GM19043 (cell line): ENCODE results near the gene ZAP70.

Experiments used
- ATAC-seq: cut with Tn5 transposase; IDR thresholded peaks from one replicate; pipeline ENCODE4 v1.9.1; 2021; ENCODE audit warnings: low read depth; ENCODE audit not compliant: unreplicated experiment

ZAP70 gene

DNA sequence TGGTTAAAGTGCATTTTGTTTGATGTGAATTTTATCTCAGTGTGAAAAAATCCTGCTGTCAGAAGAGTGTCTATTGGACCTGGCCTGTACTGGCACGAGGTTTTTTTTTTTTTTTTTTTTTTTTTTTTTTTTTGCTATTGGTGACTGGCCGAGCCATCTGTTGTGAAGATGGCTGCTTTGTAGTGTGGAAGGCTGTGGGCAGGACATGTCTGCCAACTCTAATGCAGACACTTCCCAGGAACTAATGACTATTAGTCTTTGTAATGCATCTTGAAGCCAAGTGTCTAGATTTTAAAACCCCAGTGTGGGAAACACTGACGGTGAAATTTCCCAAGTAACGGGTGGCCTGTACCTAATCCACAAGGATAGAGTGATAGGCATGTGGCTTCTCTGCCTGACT, 34.3 kb downstream of the ZAP70 start:
- ATAC-seq, result no peak

- no peak for ATAC-seq
Measured at GRCh38 chr2:97749581-97749980, 36.2 kb downstream of the ZAP70 start.

- no peak for ATAC-seq
Measured at GRCh38 chr2:97750017-97750416, 36.6 kb downstream of the ZAP70 start.

GRCh38 chr2:97751752-97752151, 38.4 kb downstream of the ZAP70 start:
- ATAC-seq, result no peak

- no peak for ATAC-seq
Measured at GRCh38 chr2:97752342-97753334, 39.3 kb downstream of the ZAP70 start.

GRCh38 chr2:97754690-97755346, 41.4 kb downstream of the ZAP70 start:
- no peak for ATAC-seq

DNA sequence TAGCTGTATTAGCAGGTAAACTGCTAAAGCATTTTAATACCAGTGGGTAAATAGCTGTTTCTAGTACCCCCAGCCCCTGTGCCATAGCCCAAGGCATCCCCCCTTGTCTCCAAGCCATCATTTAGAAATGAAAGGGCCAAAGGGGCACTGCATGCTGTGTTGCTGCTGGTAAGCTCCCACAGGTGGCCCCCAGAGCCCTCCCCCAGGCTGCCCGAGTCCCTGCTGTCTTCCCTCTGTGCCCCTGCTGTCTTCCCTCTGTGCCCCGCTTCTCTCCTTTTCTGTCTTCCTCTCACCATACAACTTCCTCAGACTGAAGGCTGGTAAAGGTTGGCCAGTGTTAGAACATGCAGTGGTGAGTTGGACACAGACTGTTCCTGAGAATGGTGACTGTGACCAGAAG, 42.1 kb downstream of the ZAP70 start:
- no peak for ATAC-seq

GRCh38 chr2:97757062-97757461, 43.7 kb downstream of the ZAP70 start:
- no peak for ATAC-seq

DNA sequence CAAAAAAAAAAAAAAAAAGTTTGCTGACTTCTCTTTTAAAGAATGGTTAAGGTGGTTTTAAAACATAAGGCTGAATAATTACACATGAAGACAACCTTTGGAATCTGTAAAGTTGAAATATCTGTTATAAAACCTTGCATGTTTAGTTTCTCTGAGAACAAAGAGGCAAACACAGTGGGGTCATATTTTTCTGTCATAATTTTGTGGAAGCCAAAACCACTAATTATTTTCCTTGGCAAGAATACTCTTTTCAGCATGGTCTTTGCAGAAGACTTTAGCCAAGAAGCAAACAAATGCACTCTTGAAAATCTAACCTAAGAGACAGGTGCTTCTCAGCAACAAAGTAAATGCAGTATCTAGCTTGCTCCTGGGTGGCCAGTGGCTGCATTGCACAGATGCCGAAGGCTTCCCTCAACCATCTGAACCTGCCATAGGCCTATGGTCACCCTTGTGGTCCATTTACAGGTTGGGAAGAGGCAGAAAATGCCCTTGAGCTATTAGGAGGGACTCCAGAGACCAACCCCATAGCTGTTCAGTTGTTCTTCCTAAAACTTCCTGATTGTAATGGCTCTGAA, 44.8 kb downstream of the ZAP70 start:
- no peak for ATAC-seq

DNA sequence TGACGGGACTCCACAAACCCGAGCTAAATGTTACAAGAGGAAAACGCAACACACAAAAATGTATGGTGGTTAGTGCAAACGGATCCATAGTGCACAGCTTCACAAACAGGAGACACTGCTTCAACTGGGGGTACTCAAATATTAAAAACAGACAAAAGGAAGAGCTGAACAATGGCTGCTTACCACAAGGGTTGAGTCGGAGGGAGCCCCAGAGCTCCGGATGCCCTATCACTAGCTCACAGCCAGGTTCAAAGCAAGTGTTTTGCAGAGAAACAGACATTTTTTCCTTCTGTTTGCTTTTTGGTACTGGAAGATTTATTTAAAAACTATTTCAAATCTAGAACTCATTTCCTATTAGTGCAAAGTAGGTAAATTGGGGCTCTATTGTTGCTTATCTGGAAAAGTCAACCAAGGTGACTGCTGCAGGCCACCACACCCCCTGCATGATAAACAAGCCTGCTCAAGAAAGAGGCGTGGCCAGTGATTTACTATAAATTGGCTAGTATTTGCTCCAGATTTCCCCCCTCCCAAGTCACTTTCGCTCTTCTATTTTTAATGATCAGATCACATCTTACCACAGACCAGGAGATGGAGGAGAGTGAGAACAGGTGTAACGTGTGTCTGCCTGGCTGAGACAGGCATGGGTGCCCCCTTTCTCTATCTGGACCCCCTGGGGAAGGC, 46.5 kb downstream of the ZAP70 start:
- ATAC-seq, result no peak

DNA sequence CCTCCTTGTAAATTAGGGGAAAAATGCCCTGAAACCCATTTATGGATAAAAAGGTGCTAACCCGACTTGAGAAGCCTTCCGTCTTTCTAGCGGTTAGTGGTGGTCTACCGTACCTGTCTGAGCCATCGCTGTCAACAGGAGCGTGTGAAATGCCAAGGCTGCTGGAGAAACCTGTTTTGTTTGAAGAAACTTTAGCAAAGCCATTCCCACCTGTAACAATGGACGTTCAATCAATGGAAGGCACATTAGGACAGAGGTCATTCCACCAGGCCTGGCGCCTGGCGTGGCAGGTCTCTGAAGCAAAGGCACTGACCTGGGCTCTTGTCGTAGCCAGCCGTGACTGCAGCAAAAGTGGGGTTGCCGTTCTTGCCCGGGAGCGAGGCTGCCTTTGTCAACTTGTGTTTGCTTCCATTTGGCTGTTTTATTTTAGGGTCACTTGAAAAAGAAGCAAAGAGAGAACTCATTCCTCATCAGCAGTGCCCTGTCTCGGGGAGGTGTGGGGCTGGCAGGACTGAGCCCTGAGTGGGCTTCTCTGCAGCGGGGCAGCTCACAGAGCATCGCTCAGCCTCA, 47.2 kb downstream of the ZAP70 start:
- no peak for ATAC-seq

DNA sequence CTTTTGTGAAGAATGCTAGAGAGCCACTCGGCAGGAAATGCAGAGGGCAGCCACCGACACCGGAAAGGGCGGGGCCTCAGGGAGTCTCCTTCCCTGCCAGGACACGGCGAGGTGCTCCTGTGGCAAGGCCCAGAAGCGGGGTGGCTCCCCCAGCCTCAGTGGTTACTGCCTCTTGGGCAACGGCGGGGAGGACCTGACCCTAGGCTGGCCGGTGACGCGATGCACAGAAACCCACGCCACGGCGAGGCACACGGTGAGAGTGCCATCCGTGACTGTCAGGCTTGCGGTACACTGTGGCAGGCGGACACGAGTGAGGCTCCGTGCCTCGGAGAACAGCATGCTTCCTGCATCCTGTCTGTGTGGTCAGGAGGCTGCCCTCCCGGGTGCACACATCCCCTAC, 47.8 kb downstream of the ZAP70 start:
- no peak for ATAC-seq

DNA sequence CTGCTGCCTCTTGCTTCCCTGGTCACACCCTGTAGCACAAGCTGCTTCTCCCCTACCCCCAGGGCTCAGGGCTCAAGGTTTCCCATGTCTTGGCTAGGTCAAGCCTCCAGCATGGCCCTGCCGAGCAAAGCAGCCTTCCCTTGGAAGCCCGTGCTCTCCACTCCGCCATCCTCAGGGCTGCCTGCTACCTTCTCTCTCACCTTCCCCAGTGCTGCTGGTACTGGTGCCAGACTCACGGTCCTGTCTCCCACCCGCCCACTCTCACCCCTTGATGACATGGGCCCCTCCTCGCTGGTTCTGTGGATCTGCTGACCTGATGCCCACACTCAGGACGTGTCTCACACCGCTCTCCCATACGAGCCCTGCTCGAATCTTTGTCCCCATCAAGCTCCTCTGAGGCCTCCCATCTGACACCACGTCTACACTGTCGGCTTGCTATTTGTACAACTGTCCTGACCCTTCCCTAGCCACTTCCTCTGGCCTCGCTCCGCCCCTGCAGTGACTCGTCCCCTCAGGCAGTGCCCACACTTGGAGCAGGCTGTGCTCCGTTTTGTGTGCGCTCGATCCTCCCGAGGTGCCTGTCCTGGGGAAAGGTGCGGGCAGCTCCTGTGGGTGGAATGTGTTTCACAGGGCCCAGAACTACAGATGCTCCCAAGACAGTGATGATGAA, 49.9 kb downstream of the ZAP70 start:
- no peak for ATAC-seq

GRCh38 chr2:97764559-97765263, 51.3 kb downstream of the ZAP70 start:
- no peak for ATAC-seq

- no peak for ATAC-seq
Measured at GRCh38 chr2:97765933-97766332, 52.6 kb downstream of the ZAP70 start.

- ATAC-seq, result no peak
Measured at GRCh38 chr2:97766567-97766966, 53.2 kb downstream of the ZAP70 start.

- ATAC-seq, result no peak
Measured at GRCh38 chr2:97769308-97769707, 55.9 kb downstream of the ZAP70 start.

DNA sequence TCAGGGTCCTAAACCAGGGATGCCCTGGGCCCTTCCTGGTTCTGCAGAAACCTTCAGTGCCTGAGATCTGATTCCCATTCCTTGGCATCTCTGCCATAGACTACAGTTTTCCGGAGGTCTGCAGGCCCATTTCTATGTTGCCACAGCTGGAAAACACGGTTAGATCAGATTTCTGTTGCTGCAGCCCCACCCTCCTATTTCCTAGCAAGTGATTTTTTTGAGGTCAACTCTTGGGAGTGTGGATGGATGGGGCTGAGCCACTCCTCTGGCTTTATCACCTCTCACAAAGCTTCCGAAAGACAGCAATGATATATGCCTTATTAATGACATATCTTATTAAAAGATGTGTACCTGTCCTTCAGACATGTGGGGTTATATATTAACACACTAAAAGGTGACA, 56.3 kb downstream of the ZAP70 start:
- no peak for ATAC-seq

DNA sequence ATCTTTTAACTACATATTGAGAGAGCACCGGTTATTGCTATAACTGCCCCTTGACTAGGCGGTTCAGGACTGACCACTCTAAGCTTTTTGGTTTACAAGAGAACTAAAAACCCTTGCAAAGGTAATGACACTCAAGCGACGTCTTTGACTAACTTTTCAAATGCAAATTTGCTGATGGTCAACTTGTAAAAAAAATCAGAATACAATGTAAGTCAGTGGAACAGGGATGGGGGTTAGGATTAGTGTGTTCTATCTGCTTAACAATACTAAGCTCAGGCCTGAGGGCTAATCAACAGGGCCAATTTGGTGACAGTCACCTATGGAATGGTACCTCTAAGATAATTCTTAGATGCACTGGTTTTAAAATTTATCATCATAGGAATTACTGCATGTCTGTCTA, 57.1 kb downstream of the ZAP70 start:
- no peak for ATAC-seq
